Measurements from ENCODE around the gene NUP160.
"Not testable (repeated sequence)": the region's sequence is repeated elsewhere in the genome, so short reads cannot be mapped to it uniquely, and the experiment has no call there.

Gene NUP160

GRCh38 chr11:47837929-47838328 lies 10.2 kb downstream of the NUP160 start:
- Histone ChIP-seq H3K27me3 (ENCODE audit: insufficient read depth, low read length) (no peaks in the 10 kb centered on the region), H3K4me1 (ENCODE audit: insufficient read depth, low read length) (no peaks in the 10 kb centered on the region), H3K36me3 (ENCODE audit: insufficient read depth, low read depth, low read length) (peaks cover 99% of the 10 kb centered on the region), H3K9ac (ENCODE audit: low read depth, low read length) (no peak overlapping the region), H3K4me3 (ENCODE audit: low read length) (no peak overlapping the region), H3K27ac (ENCODE audit: low read length) (no peak overlapping the region), H3K9me3 (ENCODE audit: insufficient read depth, low read depth, low read length) (no peaks in the 10 kb centered on the region)

- Histone ChIP-seq H3K4me1 (ENCODE audit: insufficient read depth, low read length) (no peaks in the 10 kb centered on the region), H3K27ac (ENCODE audit: low read length) (no peak overlapping the region), H3K27me3 (ENCODE audit: insufficient read depth, low read length) (no peaks in the 10 kb centered on the region), H3K9me3 (ENCODE audit: insufficient read depth, low read depth, low read length) (no peaks in the 10 kb centered on the region), H3K36me3 (ENCODE audit: insufficient read depth, low read depth, low read length) (peaks cover 99% of the 10 kb centered on the region), H3K4me3 (ENCODE audit: low read length) (no peak overlapping the region), H3K9ac (ENCODE audit: low read depth, low read length) (no peak overlapping the region)
Observed at GRCh38 chr11:47837292-47837691, 10.9 kb downstream of the NUP160 start.

- not testable (repeated sequence) for H3K4me1 ChIP-seq (ENCODE audit: insufficient read depth, low read length); H3K4me3 ChIP-seq (ENCODE audit: low read length); H3K9me3 ChIP-seq (ENCODE audit: insufficient read depth, low read depth, low read length); H3K27ac ChIP-seq (ENCODE audit: low read length); H3K9ac ChIP-seq (ENCODE audit: low read depth, low read length); H3K27me3 ChIP-seq (ENCODE audit: insufficient read depth, low read length)
- peaks cover 89% of the 10 kb centered on the region for H3K36me3 ChIP-seq (ENCODE audit: insufficient read depth, low read depth, low read length)
Observed at GRCh38 chr11:47830013-47830412, 18.1 kb downstream of the NUP160 start.

- Histone ChIP-seq H3K9ac (ENCODE audit: low read depth, low read length) (no peak overlapping the region), H3K36me3 (ENCODE audit: insufficient read depth, low read depth, low read length) (peaks cover 83% of the 10 kb centered on the region)
Observed at GRCh38 chr11:47828284-47828683, 19.9 kb downstream of the NUP160 start.

GRCh38 chr11:47822664-47823063 lies 25.5 kb downstream of the NUP160 start:
- H3K9ac ChIP-seq (ENCODE audit: low read depth, low read length); H3K4me1 ChIP-seq (ENCODE audit: insufficient read depth, low read length); H3K27me3 ChIP-seq (ENCODE audit: insufficient read depth, low read length); H3K9me3 ChIP-seq (ENCODE audit: insufficient read depth, low read depth, low read length); H3K4me3 ChIP-seq (ENCODE audit: low read length); H3K27ac ChIP-seq (ENCODE audit: low read length): not testable (repeated sequence)
- peaks cover 82% of the 10 kb centered on the region for H3K36me3 ChIP-seq (ENCODE audit: insufficient read depth, low read depth, low read length)

More at GRCh38 chr11:47828284-47828683, 19.9 kb downstream of the NUP160 start:
- Histone ChIP-seq H3K4me3 (ENCODE audit: low read length) (no peak overlapping the region), H3K9me3 (ENCODE audit: insufficient read depth, low read depth, low read length) (no peaks in the 10 kb centered on the region), H3K27ac (ENCODE audit: low read length) (no peak overlapping the region), H3K27me3 (ENCODE audit: insufficient read depth, low read length) (no peaks in the 10 kb centered on the region), H3K4me1 (ENCODE audit: insufficient read depth, low read length) (no peaks in the 10 kb centered on the region)

- H3K36me3 ChIP-seq (ENCODE audit: insufficient read depth, low read depth, low read length), result peaks cover 91% of the 10 kb centered on the region
- no peaks in the 10 kb centered on the region for H3K4me1 ChIP-seq (ENCODE audit: insufficient read depth, low read length)
- no peaks in the 10 kb centered on the region for H3K9me3 ChIP-seq (ENCODE audit: insufficient read depth, low read depth, low read length)
- no peak overlapping the region for H3K4me3 ChIP-seq (ENCODE audit: low read length)
- no peak overlapping the region for H3K9ac ChIP-seq (ENCODE audit: low read depth, low read length)
- no peaks in the 10 kb centered on the region for H3K27me3 ChIP-seq (ENCODE audit: insufficient read depth, low read length)
- H3K27ac ChIP-seq (ENCODE audit: low read length), result no peak overlapping the region
Observed at GRCh38 chr11:47819743-47820142, 28.4 kb downstream of the NUP160 start.

GRCh38 chr11:47800759-47801158 lies 47.4 kb downstream of the NUP160 start:
- Histone ChIP-seq H3K27me3 (ENCODE audit: insufficient read depth, low read length) (no peaks in the 10 kb centered on the region), H3K9me3 (ENCODE audit: insufficient read depth, low read depth, low read length) (no peaks in the 10 kb centered on the region), H3K4me3 (ENCODE audit: low read length) (no peak overlapping the region), H3K27ac (ENCODE audit: low read length) (no peak overlapping the region), H3K9ac (ENCODE audit: low read depth, low read length) (no peak overlapping the region), H3K4me1 (ENCODE audit: insufficient read depth, low read length) (no peaks in the 10 kb centered on the region), H3K36me3 (ENCODE audit: insufficient read depth, low read depth, low read length) (peaks cover 97% of the 10 kb centered on the region)

- peaks cover 100% of the 10 kb centered on the region for H3K36me3 ChIP-seq (ENCODE audit: insufficient read depth, low read depth, low read length)
- H3K4me3 ChIP-seq (ENCODE audit: low read length), result no peak overlapping the region
- no peaks in the 10 kb centered on the region for H3K27me3 ChIP-seq (ENCODE audit: insufficient read depth, low read length)
- H3K27ac ChIP-seq (ENCODE audit: low read length), result no peak overlapping the region
- H3K9ac ChIP-seq (ENCODE audit: low read depth, low read length), result no peak overlapping the region
- H3K4me1 ChIP-seq (ENCODE audit: insufficient read depth, low read length), result no peaks in the 10 kb centered on the region
- no peaks in the 10 kb centered on the region for H3K9me3 ChIP-seq (ENCODE audit: insufficient read depth, low read depth, low read length)
Observed at GRCh38 chr11:47797633-47798032, 50.5 kb downstream of the NUP160 start.

- no peaks in the 10 kb centered on the region for H3K27me3 ChIP-seq (ENCODE audit: insufficient read depth, low read length)
- no peaks in the 10 kb centered on the region for H3K9me3 ChIP-seq (ENCODE audit: insufficient read depth, low read depth, low read length)
- H3K27ac ChIP-seq (ENCODE audit: low read length), result no peak overlapping the region
- peaks cover 99% of the 10 kb centered on the region for H3K36me3 ChIP-seq (ENCODE audit: insufficient read depth, low read depth, low read length)
- no peak overlapping the region for H3K4me3 ChIP-seq (ENCODE audit: low read length)
- no peak overlapping the region for H3K9ac ChIP-seq (ENCODE audit: low read depth, low read length)
- no peaks in the 10 kb centered on the region for H3K4me1 ChIP-seq (ENCODE audit: insufficient read depth, low read length)
Observed at GRCh38 chr11:47791774-47792430, 56.2 kb downstream of the NUP160 start.

- not testable (repeated sequence) for H3K4me3 ChIP-seq (ENCODE audit: low read length); H3K9me3 ChIP-seq (ENCODE audit: insufficient read depth, low read depth, low read length); H3K27me3 ChIP-seq (ENCODE audit: insufficient read depth, low read length); H3K9ac ChIP-seq (ENCODE audit: low read depth, low read length); H3K27ac ChIP-seq (ENCODE audit: low read length); H3K4me1 ChIP-seq (ENCODE audit: insufficient read depth, low read length)
- peaks cover 98% of the 10 kb centered on the region for H3K36me3 ChIP-seq (ENCODE audit: insufficient read depth, low read depth, low read length)
Observed at GRCh38 chr11:47790017-47790416, 58.1 kb downstream of the NUP160 start.

- no peaks in the 10 kb centered on the region for H3K27me3 ChIP-seq (ENCODE audit: insufficient read depth, low read length)
- no peak overlapping the region for H3K9ac ChIP-seq (ENCODE audit: low read depth, low read length)
- no peak overlapping the region for H3K4me3 ChIP-seq (ENCODE audit: low read length)
- H3K36me3 ChIP-seq (ENCODE audit: insufficient read depth, low read depth, low read length), result peaks cover 98% of the 10 kb centered on the region
- H3K4me1 ChIP-seq (ENCODE audit: insufficient read depth, low read length), result no peaks in the 10 kb centered on the region
- H3K9me3 ChIP-seq (ENCODE audit: insufficient read depth, low read depth, low read length), result no peaks in the 10 kb centered on the region
- no peak overlapping the region for H3K27ac ChIP-seq (ENCODE audit: low read length)
Observed at GRCh38 chr11:47788181-47788580, 60.0 kb downstream of the NUP160 start.

- Histone ChIP-seq H3K4me1 (ENCODE audit: insufficient read depth, low read length) (no peaks in the 10 kb centered on the region), H3K27ac (ENCODE audit: low read length) (no peak overlapping the region), H3K36me3 (ENCODE audit: insufficient read depth, low read depth, low read length) (peaks cover 95% of the 10 kb centered on the region), H3K9ac (ENCODE audit: low read depth, low read length) (no peak overlapping the region), H3K4me3 (ENCODE audit: low read length) (no peak overlapping the region), H3K27me3 (ENCODE audit: insufficient read depth, low read length) (no peaks in the 10 kb centered on the region), H3K9me3 (ENCODE audit: insufficient read depth, low read depth, low read length) (no peaks in the 10 kb centered on the region)
Observed at GRCh38 chr11:47786373-47786772, 61.8 kb downstream of the NUP160 start.
